GM12878 (cell line): ENCODE measurements around the gene IGF2R.

ENCODE experiments used
- BACH1 ChIP-seq: fragments of 450-650 bp; IDR thresholded peaks from 2 replicates; pipeline ENCODE4 v1.6.1; 2017; ENCODE audit warnings: mild to moderate bottlenecking, borderline replicate concordance
- LARP7 ChIP-seq: fragments of 450-650 bp; IDR thresholded peaks from 2 replicates; pipeline ENCODE4 v1.6.1; 2017; ENCODE audit warnings: mild to moderate bottlenecking
- NFIC ChIP-seq: IDR thresholded peaks from 2 replicates; pipeline ENCODE4 v1.6.1; 2012; ENCODE audit warnings: low read depth, mild to moderate bottlenecking, inconsistent platforms, low read length, moderate library complexity
- RAD21 ChIP-seq: IDR thresholded peaks from 2 replicates; pipeline ENCODE4 v1.6.1; 2011; ENCODE audit warnings: mild to moderate bottlenecking, low read depth, low read length, moderate library complexity; ENCODE audit not compliant: insufficient read depth
- TCF7 ChIP-seq: IDR thresholded peaks from 2 replicates; pipeline ENCODE4 v1.6.1; 2014; ENCODE audit warnings: antibody characterized with exemption, borderline replicate concordance
- YY1 ChIP-seq: IDR thresholded peaks from 2 replicates; pipeline ENCODE4 v1.6.1; 2011; ENCODE audit warnings: low read depth, mild to moderate bottlenecking, low read length
- TF ChIP-seq, protein P1 (sequence below): IDR thresholded peaks from 2 replicates; pipeline ENCODE4 v1.6.1; 2012; ENCODE audit warnings: low read depth, low read length, improper control_type of control experiment
- TF ChIP-seq, protein P2 (sequence below), 3 experiments: IDR thresholded peaks in 2 of 3; conservative IDR thresholded peaks in 1 of 3; 2 replicates each; pipeline ENCODE4 v1.5.1; 2011; ENCODE audit warnings: low read depth in 3 of 3, low read length in 3 of 3, mild to moderate bottlenecking in 3 of 3, control low read depth in 2 of 3, moderate library complexity in 2 of 3, inconsistent platforms in 1 of 3, mixed read lengths in 1 of 3; ENCODE audit not compliant: control insufficient read depth in 2 of 3, insufficient read depth in 1 of 3; ENCODE audit errors: extremely low read depth in 1 of 3

DNA sequence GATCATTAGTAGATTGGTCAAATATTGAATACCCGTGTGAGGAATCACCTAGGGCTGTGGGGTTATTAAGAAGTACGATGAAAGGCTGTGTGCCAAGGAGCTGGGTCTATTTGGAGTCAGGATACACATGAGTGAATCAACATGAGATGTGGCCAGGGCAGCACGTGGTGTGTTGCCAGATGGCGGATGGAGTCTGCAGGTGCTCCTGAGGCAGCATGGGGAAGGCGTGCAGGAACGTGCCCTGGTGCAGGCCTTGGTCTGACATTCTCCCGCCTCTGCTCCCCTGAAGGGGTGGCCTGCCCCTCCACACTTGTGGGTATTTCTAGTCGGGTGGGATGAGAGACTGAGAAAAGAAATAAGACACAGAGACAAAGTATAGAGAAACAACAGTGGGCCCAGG is 113.7 kb downstream of the IGF2R start:
- TF ChIP-seq NFIC = no peak
- TF ChIP-seq, protein P1, sequence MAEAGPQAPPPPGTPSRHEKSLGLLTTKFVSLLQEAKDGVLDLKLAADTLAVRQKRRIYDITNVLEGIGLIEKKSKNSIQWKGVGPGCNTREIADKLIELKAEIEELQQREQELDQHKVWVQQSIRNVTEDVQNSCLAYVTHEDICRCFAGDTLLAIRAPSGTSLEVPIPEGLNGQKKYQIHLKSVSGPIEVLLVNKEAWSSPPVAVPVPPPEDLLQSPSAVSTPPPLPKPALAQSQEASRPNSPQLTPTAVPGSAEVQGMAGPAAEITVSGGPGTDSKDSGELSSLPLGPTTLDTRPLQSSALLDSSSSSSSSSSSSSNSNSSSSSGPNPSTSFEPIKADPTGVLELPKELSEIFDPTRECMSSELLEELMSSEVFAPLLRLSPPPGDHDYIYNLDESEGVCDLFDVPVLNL = no peak
- no peak for TF ChIP-seq LARP7
- TF ChIP-seq, protein P2, sequence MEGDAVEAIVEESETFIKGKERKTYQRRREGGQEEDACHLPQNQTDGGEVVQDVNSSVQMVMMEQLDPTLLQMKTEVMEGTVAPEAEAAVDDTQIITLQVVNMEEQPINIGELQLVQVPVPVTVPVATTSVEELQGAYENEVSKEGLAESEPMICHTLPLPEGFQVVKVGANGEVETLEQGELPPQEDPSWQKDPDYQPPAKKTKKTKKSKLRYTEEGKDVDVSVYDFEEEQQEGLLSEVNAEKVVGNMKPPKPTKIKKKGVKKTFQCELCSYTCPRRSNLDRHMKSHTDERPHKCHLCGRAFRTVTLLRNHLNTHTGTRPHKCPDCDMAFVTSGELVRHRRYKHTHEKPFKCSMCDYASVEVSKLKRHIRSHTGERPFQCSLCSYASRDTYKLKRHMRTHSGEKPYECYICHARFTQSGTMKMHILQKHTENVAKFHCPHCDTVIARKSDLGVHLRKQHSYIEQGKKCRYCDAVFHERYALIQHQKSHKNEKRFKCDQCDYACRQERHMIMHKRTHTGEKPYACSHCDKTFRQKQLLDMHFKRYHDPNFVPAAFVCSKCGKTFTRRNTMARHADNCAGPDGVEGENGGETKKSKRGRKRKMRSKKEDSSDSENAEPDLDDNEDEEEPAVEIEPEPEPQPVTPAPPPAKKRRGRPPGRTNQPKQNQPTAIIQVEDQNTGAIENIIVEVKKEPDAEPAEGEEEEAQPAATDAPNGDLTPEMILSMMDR (IDR thresholded peaks at IDR 0.05 in 2 of 3, conservative IDR thresholded peaks at IDR 0.05 in 1 of 3; ENCODE audit: control insufficient read depth in 2 of 3, extremely low read depth in 1 of 3, insufficient read depth in 1 of 3, low read depth in 3 of 3, low read length in 3 of 3) = no peak
- no peak for TF ChIP-seq TCF7
- TF ChIP-seq RAD21 = no peak
- TF ChIP-seq YY1 = no peak
- no peak for TF ChIP-seq BACH1
